PC-9 (cell line): ENCODE measurements around the gene DERL3. TPM values are rescaled to one million over a fixed set of nuclear protein-coding genes. Genes with fewer than 3 reads are reported as not detected.
A peak's percentile ranks its signal among the peaks of the same experiment; 100 is the strongest.
"Not testable (repeated sequence)": the region's sequence is repeated elsewhere in the genome, so short reads cannot be mapped to it uniquely, and the experiment has no call there.

ENCODE experiments used
- BruUV-seq: library from RNA; stranded (reverse); fragments of 400-500 nt; replicated peaks from 2 replicates; lab custom pipeline; 2021; lab: Mats Ljungman, UMichigan
- CTCF ChIA-PET: fragments of 300-600 bp; sonication (Branson Sonifier 250); formaldehyde crosslinking; loops from one replicate; lab custom pipeline; 2022; ENCODE audit warnings: antibody characterized with exemption; lab: Charles Lee
- POLR2A ChIA-PET: fragments of 300-600 bp; sonication (Branson Sonifier 250); formaldehyde crosslinking; loops from one replicate; lab custom pipeline; 2022; ENCODE audit warnings: antibody characterized with exemption; ENCODE audit not compliant: unreplicated experiment; lab: Charles Lee
- DNase-seq, 2 experiments: peaks; one replicate each; pipeline versions ENCODE4 v3.0.0 to v3.0.0-alpha.2; 2015 to 2022; ENCODE audit warnings: mixed read lengths in 1 of 2
- H2AFZ ChIP-seq: fragments of 200-600 bp; sonication (generic); 2 replicates; pipeline ENCODE4 v1.8.1; 2017; ENCODE audit warnings: antibody characterized with exemption
- H3F3A ChIP-seq: fragments of 200-600 bp; sonication (generic); 2 replicates; pipeline ENCODE4 v1.8.1; 2017; ENCODE audit warnings: antibody characterized with exemption, mild to moderate bottlenecking, low read depth; ENCODE audit not compliant: insufficient read depth
- H3K27ac ChIP-seq: fragments of 200-600 bp; sonication (generic); 2 replicates; pipeline ENCODE4 v1.6.1; 2016; ENCODE audit warnings: mixed run types
- H3K27me3 ChIP-seq: fragments of 200-600 bp; sonication (generic); 2 replicates; pipeline ENCODE4 v1.6.1; 2016; ENCODE audit warnings: low read depth, mixed run types; ENCODE audit not compliant: insufficient read depth
- H3K36me3 ChIP-seq: fragments of 200-600 bp; sonication (generic); 2 replicates; pipeline ENCODE4 v1.6.1; 2016; ENCODE audit warnings: low read depth, mixed run types
- H3K4me1 ChIP-seq: fragments of 200-600 bp; sonication (generic); replicated peaks from 2 replicates; pipeline ENCODE4 v1.6.1; 2016; ENCODE audit warnings: mixed run types; ENCODE audit not compliant: insufficient read depth
- H3K4me2 ChIP-seq: fragments of 200-600 bp; sonication (generic); 2 replicates; pipeline ENCODE4 v1.6.1; 2017; ENCODE audit warnings: mixed run types
- H3K4me3 ChIP-seq: fragments of 200-600 bp; sonication (generic); 2 replicates; pipeline ENCODE4 v1.6.1; 2016; ENCODE audit warnings: mixed run types
- H3K79me2 ChIP-seq: fragments of 200-600 bp; sonication (generic); 2 replicates; pipeline ENCODE4 v1.6.1; 2017; ENCODE audit warnings: low read depth, mixed run types
- H3K9me2 ChIP-seq: fragments of 200-600 bp; sonication (generic); 2 replicates; pipeline ENCODE4 v1.8.1; 2017; ENCODE audit warnings: mild to moderate bottlenecking; ENCODE audit not compliant: insufficient read depth
- H3K9me3 ChIP-seq: fragments of 200-600 bp; sonication (generic); 2 replicates; pipeline ENCODE4 v1.8.1; 2016; ENCODE audit warnings: low read depth; ENCODE audit not compliant: insufficient read depth
- H4K20me1 ChIP-seq: fragments of 200-600 bp; sonication (generic); 2 replicates; pipeline ENCODE4 v1.8.1; 2017; ENCODE audit not compliant: insufficient read depth
- EZH2 ChIP-seq: fragments of 200-600 bp; sonication (generic); IDR thresholded peaks from 2 replicates; pipeline ENCODE4 v1.8.0; 2017; ENCODE audit warnings: antibody characterized with exemption, low read depth
- intact Hi-C: fragments of 100-400 bp; cut with micrococcal nuclease; formaldehyde crosslinking; loops from one replicate; pipeline ENCODE4 v1.10.0; 2022; ENCODE audit not compliant: unreplicated experiment
- total RNA-seq: library from RNA; stranded (reverse); gene quantifications from 2 replicates; pipeline ENCODE4 v1.2.3, GENCODE V29; 2021
- TF ChIP-seq, protein P1 (sequence below): fragments of 200-600 bp; sonication (generic); conservative IDR thresholded peaks from 2 replicates; pipeline ENCODE4 v1.6.1; 2017; ENCODE audit warnings: mixed run types, antibody characterized with exemption, mild to moderate bottlenecking, moderate library complexity

Gene DERL3
- total RNA-seq, 1 experiment from 2014 or later, result 0.41 TPM

GRCh38 chr22:23862103-23862502, 23.3 kb upstream of the DERL3 start:
- Histone ChIP-seq H2AFZ (no peak overlapping the region), H3K27me3 (no peaks in the 10 kb centered on the region), H3K4me3 (no peak overlapping the region), H3K4me2 (no peak overlapping the region), H3K9me3 (no peaks in the 10 kb centered on the region), H3K36me3 (no peaks in the 10 kb centered on the region), H3K4me1 (no peaks in the 10 kb centered on the region; the same call in 1 of the 2 replicates), H3K79me2 (peaks cover 20% of the 10 kb centered on the region), H3K27ac (no peak overlapping the region), H4K20me1 (no peaks in the 10 kb centered on the region), H3F3A (peaks cover 2% of the 10 kb centered on the region; the same call in 1 of the 2 replicates), H3K9me2 (no peaks in the 10 kb centered on the region)
- POLR2A ChIA-PET, result no interaction called here
- CTCF ChIA-PET, result no interaction called here
- intact Hi-C loops, result loop anchor here (5.0 to 10.0 kb wide), 2 partner anchors 323 to 395 kb away; partner anchors contain the start of gene SUSD2
- DNase-seq, result peak in 1 of 2 experiments; percentile 35
- BruUV-seq, result no TSS peak
- TF ChIP-seq, protein P1, sequence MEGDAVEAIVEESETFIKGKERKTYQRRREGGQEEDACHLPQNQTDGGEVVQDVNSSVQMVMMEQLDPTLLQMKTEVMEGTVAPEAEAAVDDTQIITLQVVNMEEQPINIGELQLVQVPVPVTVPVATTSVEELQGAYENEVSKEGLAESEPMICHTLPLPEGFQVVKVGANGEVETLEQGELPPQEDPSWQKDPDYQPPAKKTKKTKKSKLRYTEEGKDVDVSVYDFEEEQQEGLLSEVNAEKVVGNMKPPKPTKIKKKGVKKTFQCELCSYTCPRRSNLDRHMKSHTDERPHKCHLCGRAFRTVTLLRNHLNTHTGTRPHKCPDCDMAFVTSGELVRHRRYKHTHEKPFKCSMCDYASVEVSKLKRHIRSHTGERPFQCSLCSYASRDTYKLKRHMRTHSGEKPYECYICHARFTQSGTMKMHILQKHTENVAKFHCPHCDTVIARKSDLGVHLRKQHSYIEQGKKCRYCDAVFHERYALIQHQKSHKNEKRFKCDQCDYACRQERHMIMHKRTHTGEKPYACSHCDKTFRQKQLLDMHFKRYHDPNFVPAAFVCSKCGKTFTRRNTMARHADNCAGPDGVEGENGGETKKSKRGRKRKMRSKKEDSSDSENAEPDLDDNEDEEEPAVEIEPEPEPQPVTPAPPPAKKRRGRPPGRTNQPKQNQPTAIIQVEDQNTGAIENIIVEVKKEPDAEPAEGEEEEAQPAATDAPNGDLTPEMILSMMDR, result peak; percentile 70
- TF ChIP-seq EZH2, result no peak

GRCh38 chr22:23860187-23860586, 21.4 kb upstream of the DERL3 start:
- H3K4me2 ChIP-seq, H3K27me3 ChIP-seq, H3K36me3 ChIP-seq, H4K20me1 ChIP-seq, BruUV-seq, H3K4me3 ChIP-seq, H3K9me3 ChIP-seq, CTCF ChIA-PET, H3K4me1 ChIP-seq, H2AFZ ChIP-seq, POLR2A ChIA-PET, DNase-seq, H3K27ac ChIP-seq, H3K9me2 ChIP-seq: not testable (repeated sequence)
- Histone ChIP-seq H3F3A (peaks cover 12% of the 10 kb centered on the region; the same call in 1 of the 2 replicates), H3K79me2 (peaks cover 20% of the 10 kb centered on the region)
- intact Hi-C loops, result loop anchor here (5.0 to 10.0 kb wide), 2 partner anchors 325 to 397 kb away; partner anchors contain the start of gene SUSD2

- Histone ChIP-seq H3F3A (peaks cover 12% of the 10 kb centered on the region; the same call in 1 of the 2 replicates), H3K4me2 (no peak overlapping the region), H3K36me3 (no peaks in the 10 kb centered on the region), H4K20me1 (no peaks in the 10 kb centered on the region), H3K27me3 (no peaks in the 10 kb centered on the region), H3K4me1 (peaks cover 4% of the 10 kb centered on the region; the same call in 1 of the 2 replicates), H3K9me2 (no peaks in the 10 kb centered on the region), H2AFZ (no peak overlapping the region), H3K9me3 (no peaks in the 10 kb centered on the region), H3K79me2 (peaks cover 20% of the 10 kb centered on the region), H3K27ac (no peak overlapping the region), H3K4me3 (no peak overlapping the region)
- DNase-seq, result no peak
- ChIA-PET POLR2A (no interaction called here), CTCF (no interaction called here)
- intact Hi-C loops, result loop anchor here (5.0 kb wide), 1 partner anchor 92 kb away; the partner anchor contains the start of gene CHCHD10
- BruUV-seq, result no TSS peak
- TF ChIP-seq EZH2, result no peak
- TF ChIP-seq, protein P1, result no peak
Measured at GRCh38 chr22:23859201-23859600, 20.4 kb upstream of the DERL3 start.

- no peak for TF ChIP-seq EZH2
- TF ChIP-seq, protein P1, result no peak
- Histone ChIP-seq H4K20me1 (no peaks in the 10 kb centered on the region), H3K4me2 (peak overlapping the region; percentile 80), H2AFZ (peak overlapping the region; percentile 86), H3F3A (peaks cover 12% of the 10 kb centered on the region; the same call in 1 of the 2 replicates), H3K36me3 (no peaks in the 10 kb centered on the region), H3K27me3 (no peaks in the 10 kb centered on the region), H3K9me3 (no peaks in the 10 kb centered on the region), H3K4me1 (peaks cover 5% of the 10 kb centered on the region; the same call in 1 of the 2 replicates), H3K27ac (no peak overlapping the region), H3K9me2 (no peaks in the 10 kb centered on the region), H3K79me2 (peaks cover 20% of the 10 kb centered on the region), H3K4me3 (peak overlapping the region; percentile 77)
- no peak for DNase-seq
- POLR2A ChIA-PET, result no interaction called here
- CTCF ChIA-PET, result no interaction called here
- BruUV-seq, result no TSS peak
- intact Hi-C loops, result loop anchor here (5.0 kb wide), 1 partner anchor 91 kb away; the partner anchor contains the start of gene CHCHD10
Measured at GRCh38 chr22:23858484-23858815, 19.6 kb upstream of the DERL3 start.
